Glutamatergic neuron (in vitro differentiated cells): ENCODE results near the gene MTR. TPM values are rescaled to one million over a fixed set of nuclear protein-coding genes. Genes with fewer than 3 reads are reported as not detected.

ENCODE experiments used
- DNase-seq: peaks from one replicate; pipeline ENCODE4 v3.0.0; 2022
- H3K27ac Mint-ChIP-seq: one replicate; pipeline ENCODE4 v1.8.0; 2020; ENCODE audit warnings: mild to moderate bottlenecking, mixed read lengths, inconsistent platforms; ENCODE audit not compliant: unreplicated experiment
- H3K27me3 Mint-ChIP-seq: one replicate; pipeline ENCODE4 v1.8.0; 2020; ENCODE audit warnings: mild to moderate bottlenecking, moderate library complexity, mixed read lengths, inconsistent platforms; ENCODE audit not compliant: unreplicated experiment
- H3K36me3 Mint-ChIP-seq: one replicate; pipeline ENCODE4 v1.8.0; 2020; ENCODE audit warnings: mild to moderate bottlenecking, mixed read lengths, inconsistent platforms; ENCODE audit not compliant: unreplicated experiment
- H3K4me1 Mint-ChIP-seq: one replicate; pipeline ENCODE4 v1.8.0; 2020; ENCODE audit warnings: mild to moderate bottlenecking, low read depth, mixed read lengths, inconsistent platforms; ENCODE audit not compliant: unreplicated experiment
- H3K4me3 Mint-ChIP-seq: one replicate; pipeline ENCODE4 v1.8.0; 2020; ENCODE audit warnings: mild to moderate bottlenecking, mixed read lengths, inconsistent platforms; ENCODE audit not compliant: unreplicated experiment
- H3K9me3 Mint-ChIP-seq: one replicate; pipeline ENCODE4 v1.8.0; 2020; ENCODE audit warnings: mild to moderate bottlenecking, moderate library complexity, mixed read lengths, inconsistent platforms; ENCODE audit not compliant: unreplicated experiment
- CTCF ChIP-seq: fragments of 200-600 bp; sonication (generic); IDR thresholded peaks from one replicate; pipeline ENCODE4 v1.5.0; 2021; ENCODE audit not compliant: partially characterized antibody, unreplicated experiment
- total RNA-seq: library from RNA; stranded (reverse); fragmentation: NEBNext Ultra II Directional; extraction: Animal tissue kit (Norgen Biotek cat#: 25700); gene quantifications from one replicate; pipeline ENCODE4 v1.2.1, GENCODE V29; 2021; ENCODE audit not compliant: unreplicated experiment

The MTR gene
- total RNA-seq, 1 donor from 2014 or later: 33.2 TPM

GRCh38 chr1:236869911-236870310 is 74.8 kb downstream of the MTR start:
- H3K4me1 Mint-ChIP-seq: no peaks in the 10 kb centered on the region

GRCh38 chr1:236870721-236871120 is 75.6 kb downstream of the MTR start:
- no peak overlapping the region for H3K27ac Mint-ChIP-seq
- no peak for TF ChIP-seq CTCF
- H3K4me3 Mint-ChIP-seq: no peak overlapping the region
- no peaks in the 10 kb centered on the region for H3K27me3 Mint-ChIP-seq
- no peak for DNase-seq
- H3K9me3 Mint-ChIP-seq: peaks cover 4% of the 10 kb centered on the region
- H3K36me3 Mint-ChIP-seq: peaks cover 11% of the 10 kb centered on the region
- H3K4me1 Mint-ChIP-seq: no peaks in the 10 kb centered on the region

More at GRCh38 chr1:236869911-236870310, 74.8 kb downstream of the MTR start:
- no peak for TF ChIP-seq CTCF
- Mint-ChIP-seq H3K27ac (no peak overlapping the region), H3K36me3 (peaks cover 11% of the 10 kb centered on the region), H3K4me3 (no peak overlapping the region), H3K27me3 (no peaks in the 10 kb centered on the region), H3K9me3 (peaks cover 5% of the 10 kb centered on the region)
- DNase-seq: no peak

- no peak overlapping the region for H3K4me3 Mint-ChIP-seq
- H3K36me3 Mint-ChIP-seq: peaks cover 6% of the 10 kb centered on the region
- no peaks in the 10 kb centered on the region for H3K27me3 Mint-ChIP-seq
- H3K27ac Mint-ChIP-seq: no peak overlapping the region
- peaks cover 2% of the 10 kb centered on the region for H3K9me3 Mint-ChIP-seq
- TF ChIP-seq CTCF: no peak
- no peaks in the 10 kb centered on the region for H3K4me1 Mint-ChIP-seq
- DNase-seq: no peak
Measured at GRCh38 chr1:236872075-236872666, 77.1 kb downstream of the MTR start.

- Mint-ChIP-seq H3K4me3 (no peak overlapping the region), H3K36me3 (no peaks in the 10 kb centered on the region), H3K9me3 (no peaks in the 10 kb centered on the region), H3K27ac (no peak overlapping the region), H3K27me3 (no peaks in the 10 kb centered on the region), H3K4me1 (no peaks in the 10 kb centered on the region)
- no peak for TF ChIP-seq CTCF
- DNase-seq: no peak
Measured at GRCh38 chr1:236875975-236876374, 80.9 kb downstream of the MTR start.

GRCh38 chr1:236877661-236878060 is 82.6 kb downstream of the MTR start:
- H3K27me3 Mint-ChIP-seq: no peaks in the 10 kb centered on the region
- no peaks in the 10 kb centered on the region for H3K9me3 Mint-ChIP-seq
- no peak for TF ChIP-seq CTCF
- H3K4me1 Mint-ChIP-seq: no peaks in the 10 kb centered on the region
- no peak overlapping the region for H3K4me3 Mint-ChIP-seq
- no peaks in the 10 kb centered on the region for H3K36me3 Mint-ChIP-seq
- H3K27ac Mint-ChIP-seq: no peak overlapping the region
- no peak for DNase-seq
